Measurements from ENCODE around the gene IRAK1.

The IRAK1 gene

DNA sequence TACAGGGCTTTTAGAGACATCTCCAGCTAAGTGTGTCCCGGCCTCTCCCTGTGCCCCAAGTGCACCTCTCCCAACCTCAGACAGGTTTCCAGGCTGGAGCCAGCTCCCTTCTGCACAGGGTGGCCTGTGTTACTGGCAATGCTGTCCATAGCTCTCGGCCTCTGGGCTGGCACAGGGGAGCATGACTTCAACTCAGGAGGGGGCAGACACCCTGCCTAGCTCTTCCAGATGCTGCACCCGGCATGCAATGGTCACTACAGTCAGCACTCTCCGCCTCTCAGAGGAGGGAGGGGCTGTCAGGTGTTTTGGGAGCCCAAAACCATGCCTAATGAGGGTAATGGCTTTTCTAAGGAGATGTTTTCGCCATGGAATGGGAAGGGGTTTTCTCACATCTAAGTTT is 2.4 kb upstream of the IRAK1 start:
- H3K4me3 ChIP-seq (ENCODE audit: control insufficient read depth, low read depth, low read length) = no peak overlapping the region
- DNase-seq (ENCODE audit: low read depth) = no peak
- TF ChIP-seq, protein P1, sequence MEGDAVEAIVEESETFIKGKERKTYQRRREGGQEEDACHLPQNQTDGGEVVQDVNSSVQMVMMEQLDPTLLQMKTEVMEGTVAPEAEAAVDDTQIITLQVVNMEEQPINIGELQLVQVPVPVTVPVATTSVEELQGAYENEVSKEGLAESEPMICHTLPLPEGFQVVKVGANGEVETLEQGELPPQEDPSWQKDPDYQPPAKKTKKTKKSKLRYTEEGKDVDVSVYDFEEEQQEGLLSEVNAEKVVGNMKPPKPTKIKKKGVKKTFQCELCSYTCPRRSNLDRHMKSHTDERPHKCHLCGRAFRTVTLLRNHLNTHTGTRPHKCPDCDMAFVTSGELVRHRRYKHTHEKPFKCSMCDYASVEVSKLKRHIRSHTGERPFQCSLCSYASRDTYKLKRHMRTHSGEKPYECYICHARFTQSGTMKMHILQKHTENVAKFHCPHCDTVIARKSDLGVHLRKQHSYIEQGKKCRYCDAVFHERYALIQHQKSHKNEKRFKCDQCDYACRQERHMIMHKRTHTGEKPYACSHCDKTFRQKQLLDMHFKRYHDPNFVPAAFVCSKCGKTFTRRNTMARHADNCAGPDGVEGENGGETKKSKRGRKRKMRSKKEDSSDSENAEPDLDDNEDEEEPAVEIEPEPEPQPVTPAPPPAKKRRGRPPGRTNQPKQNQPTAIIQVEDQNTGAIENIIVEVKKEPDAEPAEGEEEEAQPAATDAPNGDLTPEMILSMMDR (conservative IDR thresholded peaks at IDR 0.05; ENCODE audit: control insufficient read depth, insufficient read depth, low read depth, low read length) = no peak

DNA sequence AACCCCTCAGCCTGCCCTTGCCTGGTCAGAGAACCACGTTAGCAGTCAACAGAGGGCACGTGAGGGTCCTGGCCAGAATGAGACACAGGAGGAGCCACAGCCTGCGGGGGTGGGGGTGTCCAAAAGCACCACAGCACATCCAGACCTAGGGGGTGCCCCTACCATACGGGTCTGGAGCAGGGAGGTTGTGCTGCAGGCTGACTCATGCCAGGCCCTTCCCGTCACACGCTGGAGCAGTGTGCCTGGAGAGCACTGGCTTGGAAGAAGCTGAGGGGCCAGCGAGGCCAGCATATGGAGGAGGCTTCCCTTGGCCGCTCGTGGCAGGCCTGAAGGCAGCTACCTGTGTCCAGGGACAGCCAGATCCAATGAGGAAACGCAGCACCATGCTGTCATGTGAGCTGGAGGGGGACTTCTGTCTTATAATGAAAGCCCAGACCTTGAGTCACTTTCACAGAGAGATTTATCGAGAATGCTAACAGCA is 1.5 kb upstream of the IRAK1 start:
- DNase-seq (ENCODE audit: low read depth) = peak; percentile 74
- H3K4me3 ChIP-seq (ENCODE audit: control insufficient read depth, low read depth, low read length) = no peak overlapping the region
- TF ChIP-seq, protein P1 (conservative IDR thresholded peaks at IDR 0.05; ENCODE audit: control insufficient read depth, insufficient read depth, low read depth, low read length) = no peak

DNA sequence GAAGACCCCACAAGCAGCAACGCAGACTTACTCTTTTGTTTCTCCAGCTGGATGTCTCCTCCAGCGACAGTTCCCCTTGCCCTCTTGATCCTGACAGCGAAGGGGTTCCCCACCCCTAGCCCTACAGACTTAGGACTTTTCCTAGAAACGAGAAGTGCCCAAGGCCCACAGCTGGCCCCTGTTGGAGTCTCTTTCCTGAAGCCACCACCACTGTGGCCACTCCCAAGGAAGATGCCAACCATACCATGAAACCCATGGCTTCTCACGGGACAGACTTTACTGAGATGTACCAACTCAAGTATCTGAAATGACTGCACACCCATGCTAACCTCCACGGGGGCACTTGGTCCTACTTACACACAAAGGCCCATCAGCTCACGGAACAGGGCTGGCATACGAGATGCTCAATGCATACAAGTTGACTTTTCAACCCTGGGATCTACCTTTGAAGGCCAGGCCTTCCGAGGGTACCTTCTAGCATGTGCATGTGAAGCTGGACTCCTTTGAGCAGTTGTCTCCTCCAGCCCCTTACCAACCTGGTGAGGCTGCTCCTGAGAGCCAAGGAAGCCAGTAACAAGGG is 924 bp upstream of the IRAK1 start:
- TF ChIP-seq, protein P1 (conservative IDR thresholded peaks at IDR 0.05; ENCODE audit: control insufficient read depth, insufficient read depth, low read depth, low read length) = no peak
- no peak for DNase-seq (ENCODE audit: low read depth)
- H3K4me3 ChIP-seq (ENCODE audit: control insufficient read depth, low read depth, low read length) = peak overlapping the region; percentile 44

DNA sequence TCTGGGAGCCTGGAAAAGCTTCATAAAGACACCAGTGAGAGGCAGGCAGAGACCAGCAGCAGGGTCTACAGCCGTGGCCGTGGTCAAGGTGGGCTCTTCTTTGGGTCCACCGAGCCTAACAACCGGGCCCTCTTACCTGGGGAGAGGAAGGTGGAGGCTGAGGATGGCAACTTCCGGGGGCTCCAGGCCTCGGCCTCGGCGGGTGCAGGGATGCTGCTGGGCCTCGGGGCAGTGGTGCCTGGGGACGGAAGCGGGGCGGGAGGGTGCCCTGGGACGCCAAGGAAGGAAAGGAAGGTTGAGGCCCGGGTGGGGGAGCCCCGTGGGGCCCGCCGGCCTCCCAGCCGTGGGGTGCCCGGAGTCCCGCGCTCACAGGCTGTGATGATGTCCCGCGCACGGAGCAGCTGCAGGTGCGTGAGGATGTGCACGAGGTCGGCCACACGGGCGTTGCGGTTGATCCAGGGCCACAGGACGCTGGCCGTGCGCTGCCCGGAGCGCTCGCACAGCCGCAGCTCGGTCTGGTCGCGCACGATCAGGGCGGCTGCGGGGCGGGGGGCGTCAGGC is 561 bp downstream of the IRAK1 start:
- DNase-seq (ENCODE audit: low read depth) = no peak
- peak overlapping the region; percentile 52 for H3K4me3 ChIP-seq (ENCODE audit: control insufficient read depth, low read depth, low read length)
- TF ChIP-seq, protein P1 (conservative IDR thresholded peaks at IDR 0.05; ENCODE audit: control insufficient read depth, insufficient read depth, low read depth, low read length) = no peak

DNA sequence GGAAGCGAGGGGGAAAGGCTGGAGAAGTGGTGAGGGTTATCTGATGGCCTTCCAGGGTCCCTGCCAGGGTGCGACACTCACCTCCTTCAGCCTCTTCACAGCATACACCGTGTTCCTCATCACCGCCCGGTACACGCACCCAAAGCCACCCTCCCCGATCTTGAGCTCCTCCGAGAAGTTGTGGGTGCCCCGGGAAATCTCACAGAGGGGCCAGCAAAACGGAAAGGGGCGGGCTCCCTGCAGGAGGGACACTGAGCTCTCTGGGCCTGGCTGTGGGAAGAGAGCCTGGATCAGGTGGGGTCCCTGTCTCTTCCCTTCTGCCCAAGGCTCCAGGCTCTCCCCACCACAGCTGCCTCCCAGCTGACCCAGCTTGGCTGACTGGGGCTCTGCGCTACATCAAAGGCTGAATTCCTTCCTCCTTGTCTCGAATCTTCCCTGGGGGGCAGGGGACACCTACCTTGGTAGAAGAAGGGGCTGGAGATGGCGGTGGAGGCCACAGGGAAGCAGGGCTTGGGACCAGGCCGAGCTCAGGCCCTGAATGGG is 1.1 kb downstream of the IRAK1 start:
- TF ChIP-seq, protein P1 (conservative IDR thresholded peaks at IDR 0.05; ENCODE audit: control insufficient read depth, insufficient read depth, low read depth, low read length) = no peak
- no peak for DNase-seq (ENCODE audit: low read depth)
- peak overlapping the region; percentile 52 for H3K4me3 ChIP-seq (ENCODE audit: control insufficient read depth, low read depth, low read length)

DNA sequence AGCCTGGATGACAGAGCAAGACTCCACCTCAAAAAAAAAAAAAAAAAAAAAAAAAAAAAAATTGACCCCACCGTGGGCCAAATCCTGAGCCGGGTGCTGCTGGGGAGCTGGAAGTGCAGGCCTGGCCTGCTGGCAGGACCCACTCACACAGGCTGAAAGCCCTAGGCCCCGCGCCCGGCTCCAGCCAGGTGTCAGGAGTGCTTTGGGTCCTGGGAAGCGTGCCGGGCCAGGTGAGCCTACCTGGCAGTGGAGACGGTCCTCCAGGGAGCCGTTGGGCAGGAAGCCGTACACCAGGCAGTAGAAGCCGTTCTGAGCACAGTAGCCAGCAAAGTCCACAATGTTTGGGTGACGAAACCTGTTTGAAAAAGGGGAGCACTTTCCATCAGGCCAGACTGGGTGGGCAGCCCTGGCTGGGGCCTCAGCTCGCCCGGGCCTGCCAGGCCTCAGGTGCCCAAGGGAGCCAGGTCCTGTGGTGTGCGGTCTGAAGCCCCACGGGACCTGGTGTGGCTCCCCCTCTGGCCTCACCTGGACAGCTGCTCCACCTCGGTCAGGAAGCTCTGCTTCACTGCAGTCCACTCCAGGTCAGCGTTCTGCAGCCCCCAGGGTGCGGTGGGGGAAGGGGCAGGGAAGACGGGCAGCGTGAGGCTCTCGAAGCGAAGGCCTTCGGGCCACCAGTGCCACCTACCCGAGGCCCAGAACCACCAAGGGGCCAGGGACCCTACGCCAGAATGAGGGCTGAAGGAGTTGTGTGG is 1.8 kb downstream of the IRAK1 start:
- peak overlapping the region; percentile 52 for H3K4me3 ChIP-seq (ENCODE audit: control insufficient read depth, low read depth, low read length)
- DNase-seq (ENCODE audit: low read depth) = no peak
- TF ChIP-seq, protein P1 (conservative IDR thresholded peaks at IDR 0.05; ENCODE audit: control insufficient read depth, insufficient read depth, low read depth, low read length) = no peak
